COLO668 (cell line): Measurements from ENCODE around the gene DAZAP1.

ENCODE experiments used
- DNase-seq: peaks from one replicate; lab custom pipeline; 2025; ENCODE audit not compliant: unreplicated experiment; lab: John Stamatoyannopoulos, UW

DAZAP1 gene

GRCh38 chr19:1407528-1408299 is at the start of gene DAZAP1:
Gene DAZAP1 (plus strand): TSS chr19:1407586. CDS start chr19:1407774, 188 bp downstream.
- DNase-seq = peak; percentile 80

- no peak for DNase-seq
These were observed 47.1 kb upstream of the DAZAP1 start for GRCh38 chr19:1360126-1360817.

- no peak for DNase-seq
These were observed 46.4 kb upstream of the DAZAP1 start for GRCh38 chr19:1360818-1361461.

GRCh38 chr19:1361601-1362386 is 45.6 kb upstream of the DAZAP1 start:
- DNase-seq = no peak

GRCh38 chr19:1362387-1363257 is 44.8 kb upstream of the DAZAP1 start:
- DNase-seq = no peak

GRCh38 chr19:1363599-1363998 is 43.8 kb upstream of the DAZAP1 start:
- no peak for DNase-seq

GRCh38 chr19:1364070-1364704 is 43.2 kb upstream of the DAZAP1 start:
- DNase-seq = no peak

- DNase-seq = no peak
These were observed 41.8 kb upstream of the DAZAP1 start for GRCh38 chr19:1365319-1366269.

GRCh38 chr19:1366296-1366695 is 41.1 kb upstream of the DAZAP1 start:
- DNase-seq = no peak

- DNase-seq = no peak
These were observed 40.2 kb upstream of the DAZAP1 start for GRCh38 chr19:1366899-1367870.

- DNase-seq = no peak
These were observed 38.1 kb upstream of the DAZAP1 start for GRCh38 chr19:1369214-1369805.

- peak; percentile 88 for DNase-seq
These were observed 36.6 kb upstream of the DAZAP1 start for GRCh38 chr19:1370579-1371361.

- no peak for DNase-seq
These were observed 34.3 kb upstream of the DAZAP1 start for GRCh38 chr19:1373042-1373533.

GRCh38 chr19:1373534-1374249 is 33.7 kb upstream of the DAZAP1 start:
- DNase-seq = no peak

GRCh38 chr19:1374250-1374577 is 33.2 kb upstream of the DAZAP1 start:
- no peak for DNase-seq

- no peak for DNase-seq
These were observed 31.0 kb upstream of the DAZAP1 start for GRCh38 chr19:1376415-1376805.
